Measurements from ENCODE around the gene MEIS1. TPM values are rescaled to one million over a fixed set of nuclear protein-coding genes. Genes with fewer than 3 reads are reported as not detected.

MEIS1 gene
- total RNA-seq, 1 experiment from 2014 or later: 0.66 TPM

DNA sequence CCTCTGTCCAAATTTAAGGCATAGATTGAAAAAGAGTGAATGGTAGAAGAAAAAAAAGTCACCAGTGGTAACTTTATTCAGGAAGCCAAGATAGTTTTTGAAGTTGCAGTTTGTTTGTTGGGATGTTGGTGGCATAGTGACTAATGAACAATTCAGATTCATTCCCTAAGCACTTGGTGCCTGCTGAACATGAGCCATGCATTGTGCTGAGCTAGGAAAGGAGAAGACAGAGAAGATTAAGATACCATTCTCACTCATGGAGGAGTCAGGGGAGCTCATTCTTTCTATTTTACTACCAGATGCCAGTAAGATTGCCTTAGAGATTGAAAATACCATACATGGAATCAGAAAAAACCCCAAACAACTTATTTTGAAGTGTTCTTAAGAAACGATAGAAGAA, 25.1 kb downstream of the MEIS1 start:
- Histone ChIP-seq H2AFZ (ENCODE audit: low read length) (no peak overlapping the region), H2BK15ac (ENCODE audit: low read depth, low read length) (no peak overlapping the region), H3K4me2 (ENCODE audit: insufficient read depth, insufficient read length, low read length) (no peak overlapping the region), H3T11ph (ENCODE audit: low read length) (no peak overlapping the region), H4K8ac (replicated peaks; ENCODE audit: insufficient read length, low read depth, low read length) (no peak overlapping the region), H3K23me2 (ENCODE audit: insufficient read length, low read depth, low read length, poor library complexity, severe bottlenecking) (no peaks in the 10 kb centered on the region), H4K5ac (ENCODE audit: insufficient read length, low read depth, low read length) (no peak overlapping the region), H3K27ac (ENCODE audit: insufficient read length, low read depth, low read length) (no peak overlapping the region), H2BK5ac (ENCODE audit: insufficient read length, low read length) (no peak overlapping the region), H3K4ac (ENCODE audit: low read depth, low read length) (no peak overlapping the region), H3K18ac (ENCODE audit: insufficient read length, low read depth, low read length) (no peak overlapping the region), H2BK12ac (ENCODE audit: insufficient read length, low read depth, low read length) (no peak overlapping the region), H3K56ac (ENCODE audit: insufficient read length, low read depth, low read length) (no peak overlapping the region), H3K27me3 (ENCODE audit: insufficient read depth, low read length) (no peaks in the 10 kb centered on the region), H2BK20ac (ENCODE audit: low read depth, low read length, poor library complexity, severe bottlenecking) (no peak overlapping the region), H3K9ac (ENCODE audit: extremely low read depth, insufficient read length, low read length) (no peak overlapping the region), H4K20me1 (ENCODE audit: control insufficient read depth, insufficient read depth, insufficient read length) (peaks cover 3% of the 10 kb centered on the region), H3K23ac (ENCODE audit: insufficient read length, low read depth, low read length) (no peak overlapping the region), H2AK5ac (ENCODE audit: insufficient read length, low read length) (no peak overlapping the region), H3K9me3 (ENCODE audit: control insufficient read depth, low read depth, low read length) (no peaks in the 10 kb centered on the region), H3K14ac (ENCODE audit: insufficient read depth, low read length) (no peak overlapping the region), H4K91ac (ENCODE audit: insufficient read length, low read depth, low read length) (no peak overlapping the region), H3K4me1 (ENCODE audit: insufficient read depth, low read length) (no peaks in the 10 kb centered on the region), H3K79me2 (ENCODE audit: insufficient read depth, low read length) (no peaks in the 10 kb centered on the region), H3K79me1 (ENCODE audit: insufficient read depth, low read depth, low read length, poor library complexity, severe bottlenecking) (no peaks in the 10 kb centered on the region), H2BK120ac (ENCODE audit: low read depth, low read length, poor library complexity, severe bottlenecking) (no peak overlapping the region)
- Mint-ChIP-seq H3K27ac (no peak overlapping the region; a peak in 1 of 7 replicates), H3K4me3 (no peak overlapping the region), H3K27me3 (ENCODE audit: low read depth) (peaks cover 7% of the 10 kb centered on the region), H3K9me3 (no peaks in the 10 kb centered on the region), H3K36me3 (ENCODE audit: insufficient read depth in 1 of 3, low read depth in 3 of 3) (no peaks in the 10 kb centered on the region), H3K4me1 (no peaks in the 10 kb centered on the region)
- TF ChIP-seq CTCF (conservative IDR thresholded peaks at IDR 0.05): no peak
- no CpG with 5 or more reads among the region's 1 CpG for WGBS (ENCODE audit: extremely low coverage, insufficient read length, low lambda C conversion rate)
- DNase-seq: no peak

Data from H9 (cell line).